ENCODE measurements around the gene LYAR. TPM values are rescaled to one million over a fixed set of nuclear protein-coding genes. Genes with fewer than 3 reads are reported as not detected.
A peak's percentile ranks its signal among the peaks of the same experiment; 100 is the strongest.

The LYAR gene
- total and polyA plus RNA-seq, 4 experiments from 2014 or later: 59.1 to 79.8 (median 70.5) TPM

DNA sequence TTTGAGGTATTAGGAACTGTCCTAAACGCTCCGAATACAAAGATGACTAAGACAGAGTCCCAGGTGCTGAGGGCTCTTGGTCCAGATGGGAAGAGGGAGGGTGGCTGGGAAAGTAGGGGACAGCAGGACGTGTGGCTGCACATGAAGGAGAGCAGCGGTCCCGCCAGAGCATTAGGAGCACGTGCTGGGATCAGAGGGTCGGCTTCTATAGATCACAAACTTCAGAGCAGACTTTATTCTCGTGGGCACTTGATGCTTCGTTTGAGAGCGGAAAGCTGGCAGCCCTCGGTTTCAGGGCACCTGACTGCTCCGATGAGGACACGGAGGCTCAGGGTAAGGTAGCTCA lies 26.2 kb upstream of the LYAR start:
- no peaks in the 10 kb centered on the region for H3K4me1 ChIP-seq (ENCODE audit: insufficient read depth, low read length)
- H3K27ac ChIP-seq (ENCODE audit: low read depth, low read length): no peak overlapping the region
- H3K4me3 Mint-ChIP-seq: no peak overlapping the region
- no peak for DNase-seq
- CTCF ChIA-PET (ENCODE audit: partially characterized antibody): interaction anchor here (0.6 kb wide), 1 partner anchor 27 kb away, joined by 3 read pairs; no protein-coding TSS in a partner anchor
- H3K27ac Mint-ChIP-seq: peak overlapping the region in 3 of 7 donors; percentile 20 to 50 (median 35)
- H3K27me3 Mint-ChIP-seq: no peaks in the 10 kb centered on the region
- H3K36me3 Mint-ChIP-seq: peaks cover 44 to 71% of the 10 kb centered on the region in 2 donors
- H3K9me3 Mint-ChIP-seq: no peaks in the 10 kb centered on the region
- POLR2A ChIA-PET (ENCODE audit: partially characterized antibody): no interaction called here
- H3K4me1 Mint-ChIP-seq: no peaks in the 10 kb centered on the region
- no peak overlapping the region for H3K4me3 ChIP-seq (ENCODE audit: low read length in 2 of 2)
- H3K36me3 ChIP-seq (ENCODE audit: insufficient read depth, low read length): peaks cover 36% of the 10 kb centered on the region
- intact Hi-C loops (cut with micrococcal nuclease): no loop called here
- no peaks in the 10 kb centered on the region for H3K27me3 ChIP-seq (ENCODE audit: insufficient read depth, low read length)
- no peaks in the 10 kb centered on the region for H3K9me3 ChIP-seq (ENCODE audit: control insufficient read depth in 1 of 2, low read length in 2 of 2)

DNA sequence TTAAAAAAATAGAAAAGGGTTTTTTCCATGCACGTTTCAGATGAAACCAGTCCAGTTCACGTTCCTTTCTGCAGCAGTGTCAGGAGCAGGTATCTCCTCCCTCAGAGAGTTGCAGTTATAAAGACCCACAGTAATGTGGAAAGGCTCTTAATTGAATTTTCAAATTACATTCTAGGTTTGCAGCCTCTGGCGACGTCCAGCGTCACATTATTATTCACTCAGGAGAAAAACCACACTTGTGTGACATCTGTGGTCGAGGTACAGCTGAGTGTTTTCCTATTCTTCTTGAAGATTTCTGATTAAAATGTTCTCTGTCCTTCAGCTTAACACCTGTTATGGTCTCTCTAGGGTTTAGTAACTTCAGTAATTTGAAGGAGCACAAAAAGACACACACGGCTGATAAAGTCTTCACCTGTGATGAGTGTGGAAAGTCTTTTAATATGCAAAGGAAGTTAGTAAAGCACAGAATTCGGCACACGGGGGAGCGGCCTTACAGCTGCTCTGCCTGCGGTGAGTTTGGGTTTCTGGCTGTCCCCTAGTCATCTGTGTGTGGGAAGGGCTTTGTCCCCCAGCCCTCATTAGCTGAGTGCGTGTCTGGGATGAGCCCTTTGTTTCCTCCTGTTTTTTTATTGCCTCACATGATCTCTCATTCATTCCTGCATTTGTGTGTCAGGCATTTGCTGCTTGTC lies 25.7 kb upstream of the LYAR start:
- H3K9me3 Mint-ChIP-seq: no peaks in the 10 kb centered on the region
- no peaks in the 10 kb centered on the region for H3K27me3 Mint-ChIP-seq
- no peaks in the 10 kb centered on the region for H3K9me3 ChIP-seq (ENCODE audit: control insufficient read depth in 1 of 2, low read length in 2 of 2)
- H3K4me1 ChIP-seq (ENCODE audit: insufficient read depth, low read length): no peaks in the 10 kb centered on the region
- no peak overlapping the region for H3K27ac ChIP-seq (ENCODE audit: low read depth, low read length)
- no peak overlapping the region for H3K4me3 ChIP-seq (ENCODE audit: low read length in 2 of 2)
- H3K4me3 Mint-ChIP-seq: no peak overlapping the region
- POLR2A ChIA-PET (ENCODE audit: partially characterized antibody): no interaction called here
- no peak for DNase-seq
- H3K4me1 Mint-ChIP-seq: no peaks in the 10 kb centered on the region
- intact Hi-C loops (cut with micrococcal nuclease): no loop called here
- CTCF ChIA-PET (ENCODE audit: partially characterized antibody): no interaction called here
- H3K36me3 ChIP-seq (ENCODE audit: insufficient read depth, low read length): peaks cover 30% of the 10 kb centered on the region
- H3K36me3 Mint-ChIP-seq: peaks cover 44 to 66% of the 10 kb centered on the region in 2 donors
- peak overlapping the region in 1 of 7 donors; percentile 8 for H3K27ac Mint-ChIP-seq
- H3K27me3 ChIP-seq (ENCODE audit: insufficient read depth, low read length): no peaks in the 10 kb centered on the region

DNA sequence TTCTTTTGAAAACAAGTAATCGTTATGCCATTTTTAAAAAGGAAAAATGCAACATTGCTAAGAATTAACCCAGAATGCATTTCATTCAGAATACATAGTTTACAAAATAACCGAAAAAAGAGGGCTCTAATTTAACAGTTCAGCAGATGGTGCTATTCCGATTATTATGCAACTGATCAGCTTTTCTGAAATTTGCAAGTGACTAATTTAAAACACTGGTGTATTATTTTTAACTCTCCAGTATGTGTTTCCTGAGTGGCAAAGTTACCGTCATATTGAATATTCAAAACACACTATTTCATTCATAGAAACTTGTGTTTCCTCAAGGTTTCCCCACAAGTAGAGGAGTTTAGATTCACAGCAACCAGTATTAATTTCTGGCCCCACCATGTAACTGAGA lies 21.2 kb upstream of the LYAR start:
- Mint-ChIP-seq H3K36me3 (peaks cover 42 to 59% of the 10 kb centered on the region in 2 donors), H3K9me3 (no peaks in the 10 kb centered on the region), H3K27me3 (no peaks in the 10 kb centered on the region), H3K4me3 (no peak overlapping the region), H3K4me1 (peaks cover 0 to 6% (median under 1%) of the 10 kb centered on the region in 4 donors), H3K27ac (no peak overlapping the region)
- no peak for DNase-seq
- Histone ChIP-seq H3K4me1 (ENCODE audit: insufficient read depth, low read length) (no peaks in the 10 kb centered on the region), H3K9me3 (ENCODE audit: control insufficient read depth in 1 of 2, low read length in 2 of 2) (no peaks in the 10 kb centered on the region), H3K4me3 (ENCODE audit: low read length in 2 of 2) (no peak overlapping the region), H3K36me3 (ENCODE audit: insufficient read depth, low read length) (peaks cover 25% of the 10 kb centered on the region), H3K27me3 (ENCODE audit: insufficient read depth, low read length) (no peaks in the 10 kb centered on the region), H3K27ac (ENCODE audit: low read depth, low read length) (no peak overlapping the region)
- ChIA-PET CTCF (ENCODE audit: partially characterized antibody) (no interaction called here), POLR2A (ENCODE audit: partially characterized antibody) (no interaction called here)
- intact Hi-C loops (cut with micrococcal nuclease): no loop called here

DNA sequence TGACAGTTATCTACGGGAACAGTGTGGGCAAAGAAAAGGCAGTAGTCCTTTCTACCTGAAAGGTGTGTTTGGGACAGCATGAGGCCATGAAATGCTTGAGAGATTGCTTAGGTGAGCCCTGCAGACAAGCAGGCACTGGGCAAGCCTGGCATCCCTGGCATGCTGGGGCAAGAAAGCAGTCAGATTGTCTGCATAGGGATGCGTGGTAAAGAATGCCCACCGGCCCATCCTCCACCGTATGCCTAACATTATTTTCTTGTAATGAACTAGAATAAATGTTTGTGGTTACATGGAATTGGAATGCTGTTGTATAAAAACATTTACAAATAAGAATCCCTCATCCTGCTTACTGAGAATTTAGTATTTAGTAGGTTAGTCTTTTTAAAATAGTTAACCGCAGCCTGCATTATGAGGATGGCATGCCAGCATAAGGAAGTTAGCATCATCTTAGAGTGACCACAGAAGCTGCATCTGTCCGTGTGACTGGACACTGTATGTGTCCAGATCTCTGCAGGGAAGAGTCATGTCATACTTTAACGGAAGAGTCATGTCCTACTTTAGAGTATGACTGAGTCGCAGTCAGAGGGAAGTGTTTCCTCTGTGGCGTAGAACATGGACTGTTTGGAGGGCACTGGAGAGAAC lies 19.0 kb upstream of the LYAR start:
- H3K27me3 ChIP-seq (ENCODE audit: insufficient read depth, low read length): no peaks in the 10 kb centered on the region
- H3K9me3 Mint-ChIP-seq: no peaks in the 10 kb centered on the region
- peaks cover 15% of the 10 kb centered on the region for H3K36me3 ChIP-seq (ENCODE audit: insufficient read depth, low read length)
- intact Hi-C loops (cut with micrococcal nuclease): no loop called here
- peaks cover 0 to 11% (median 6%) of the 10 kb centered on the region in 4 donors for H3K4me1 Mint-ChIP-seq
- POLR2A ChIA-PET (ENCODE audit: partially characterized antibody): interaction anchor here (1.2 kb wide), 1 partner anchor 19 kb away, joined by 3 read pairs; the partner anchor contains the start of genes LYAR and ZBTB49
- H3K4me3 Mint-ChIP-seq: no peak overlapping the region
- CTCF ChIA-PET (ENCODE audit: partially characterized antibody): interaction anchor here (1.7 kb wide), 1 partner anchor 49 kb away, joined by 5 read pairs; no protein-coding TSS in a partner anchor
- H3K9me3 ChIP-seq (ENCODE audit: control insufficient read depth in 1 of 2, low read length in 2 of 2): no peaks in the 10 kb centered on the region
- H3K4me1 ChIP-seq (ENCODE audit: insufficient read depth, low read length): no peaks in the 10 kb centered on the region
- peaks cover 37 to 53% of the 10 kb centered on the region in 2 donors for H3K36me3 Mint-ChIP-seq
- H3K27me3 Mint-ChIP-seq: no peaks in the 10 kb centered on the region
- H3K27ac ChIP-seq (ENCODE audit: low read depth, low read length): no peak overlapping the region
- no peak for DNase-seq
- peak overlapping the region in 1 of 7 donors; percentile 37 for H3K27ac Mint-ChIP-seq
- H3K4me3 ChIP-seq (ENCODE audit: low read length in 2 of 2): no peak overlapping the region

DNA sequence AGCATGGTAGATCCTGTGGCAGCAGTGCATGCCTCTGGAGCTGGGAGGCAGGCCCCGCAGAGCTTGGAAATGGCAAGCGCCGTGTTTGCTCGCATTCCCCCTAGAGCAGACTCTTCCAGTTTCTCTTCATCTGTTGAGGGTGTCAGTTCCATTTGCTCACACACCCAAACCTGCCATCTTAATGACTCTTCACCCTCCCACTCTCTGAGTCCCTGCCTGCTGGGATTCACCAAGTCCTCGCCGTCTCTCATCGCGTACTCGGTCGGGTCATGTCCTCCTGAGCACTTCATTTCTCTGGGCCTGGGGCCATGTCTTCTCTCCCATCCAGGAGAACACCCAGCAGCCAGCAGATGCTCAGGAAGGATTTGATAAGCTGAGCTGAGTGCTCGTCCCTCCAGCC lies 17.0 kb upstream of the LYAR start:
- H3K36me3 Mint-ChIP-seq: peaks cover 37 to 54% of the 10 kb centered on the region in 2 donors
- Histone ChIP-seq H3K9me3 (ENCODE audit: control insufficient read depth in 1 of 2, low read length in 2 of 2) (no peaks in the 10 kb centered on the region), H3K27ac (ENCODE audit: low read depth, low read length) (no peak overlapping the region), H3K27me3 (ENCODE audit: insufficient read depth, low read length) (no peaks in the 10 kb centered on the region), H3K4me3 (ENCODE audit: low read length in 2 of 2) (no peak overlapping the region), H3K36me3 (ENCODE audit: insufficient read depth, low read length) (peaks cover 24% of the 10 kb centered on the region), H3K4me1 (ENCODE audit: insufficient read depth, low read length) (no peaks in the 10 kb centered on the region)
- no peaks in the 10 kb centered on the region for H3K27me3 Mint-ChIP-seq
- DNase-seq: no peak
- H3K9me3 Mint-ChIP-seq: no peaks in the 10 kb centered on the region
- ChIA-PET POLR2A (ENCODE audit: partially characterized antibody) (no interaction called here), CTCF (ENCODE audit: partially characterized antibody) (interaction anchor here (1.7 kb wide), 1 partner anchor 47 kb away, joined by 5 read pairs; no protein-coding TSS in a partner anchor)
- H3K4me1 Mint-ChIP-seq: peaks cover 0 to 13% (median 9%) of the 10 kb centered on the region in 4 donors
- H3K4me3 Mint-ChIP-seq: no peak overlapping the region
- intact Hi-C loops (cut with micrococcal nuclease): no loop called here
- H3K27ac Mint-ChIP-seq: peak overlapping the region in 1 of 7 donors; percentile 22

DNA sequence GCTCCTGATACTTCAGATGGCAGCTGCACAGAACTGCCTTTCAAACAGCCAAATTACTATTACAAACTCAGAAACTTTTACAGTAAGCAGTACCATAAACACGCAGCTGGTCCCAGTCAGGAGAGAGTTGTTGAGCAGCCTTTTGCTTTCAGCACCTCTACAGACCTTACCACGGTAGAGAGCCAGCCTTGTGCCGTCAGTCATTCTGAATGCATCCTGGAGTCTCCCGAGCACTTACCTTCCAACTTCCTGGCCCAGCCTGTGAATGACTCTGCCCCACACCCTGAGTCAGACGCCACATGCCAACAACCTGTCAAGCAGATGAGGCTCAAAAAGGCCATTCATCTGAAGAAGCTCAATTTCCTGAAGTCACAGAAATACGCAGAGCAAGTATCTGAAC lies 12.5 kb upstream of the LYAR start:
- Histone ChIP-seq H3K27me3 (ENCODE audit: insufficient read depth, low read length) (no peaks in the 10 kb centered on the region), H3K9me3 (ENCODE audit: control insufficient read depth in 1 of 2, low read length in 2 of 2) (no peaks in the 10 kb centered on the region), H3K27ac (ENCODE audit: low read depth, low read length) (no peak overlapping the region), H3K36me3 (ENCODE audit: insufficient read depth, low read length) (peaks cover 31% of the 10 kb centered on the region), H3K4me1 (ENCODE audit: insufficient read depth, low read length) (no peaks in the 10 kb centered on the region), H3K4me3 (ENCODE audit: low read length in 2 of 2) (no peak overlapping the region)
- DNase-seq: no peak
- POLR2A ChIA-PET (ENCODE audit: partially characterized antibody): no interaction called here
- H3K9me3 Mint-ChIP-seq: no peaks in the 10 kb centered on the region
- peak overlapping the region in 1 of 7 donors; percentile 60 for H3K27ac Mint-ChIP-seq
- CTCF ChIA-PET (ENCODE audit: partially characterized antibody): interaction anchor here (1.0 to 2.1 kb wide), 3 partner anchors 11 to 50 kb away, joined by 4 to 5 read pairs (median 4); no protein-coding TSS in a partner anchor
- intact Hi-C loops (cut with micrococcal nuclease): no loop called here
- peaks cover 35 to 60% of the 10 kb centered on the region in 2 donors for H3K36me3 Mint-ChIP-seq
- H3K4me3 Mint-ChIP-seq: no peak overlapping the region
- H3K4me1 Mint-ChIP-seq: peaks cover 11 to 28% (median 16%) of the 10 kb centered on the region in 4 donors
- no peaks in the 10 kb centered on the region for H3K27me3 Mint-ChIP-seq

DNA sequence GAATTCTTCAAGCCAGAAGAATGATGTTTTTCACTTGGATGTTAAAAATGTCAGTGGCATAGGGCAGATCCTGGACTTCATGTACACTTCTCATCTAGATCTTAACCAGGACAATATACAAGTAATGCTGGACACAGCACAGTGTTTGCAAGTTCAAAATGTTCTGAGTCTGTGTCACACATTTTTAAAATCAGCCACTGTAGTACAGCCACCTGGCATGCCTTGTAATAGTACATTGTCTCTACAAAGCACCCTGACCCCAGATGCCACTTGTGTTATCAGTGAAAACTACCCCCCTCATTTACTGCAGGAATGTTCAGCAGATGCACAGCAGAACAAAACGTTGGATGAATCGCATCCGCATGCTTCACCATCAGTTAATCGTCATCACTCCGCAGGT lies 12.0 kb upstream of the LYAR start:
- intact Hi-C loops (cut with micrococcal nuclease): no loop called here
- POLR2A ChIA-PET (ENCODE audit: partially characterized antibody): no interaction called here
- Histone ChIP-seq H3K27ac (ENCODE audit: low read depth, low read length) (no peak overlapping the region), H3K4me3 (ENCODE audit: low read length in 2 of 2) (no peak overlapping the region), H3K27me3 (ENCODE audit: insufficient read depth, low read length) (no peaks in the 10 kb centered on the region), H3K4me1 (ENCODE audit: insufficient read depth, low read length) (no peaks in the 10 kb centered on the region), H3K9me3 (ENCODE audit: control insufficient read depth in 1 of 2, low read length in 2 of 2) (no peaks in the 10 kb centered on the region), H3K36me3 (ENCODE audit: insufficient read depth, low read length) (peaks cover 31% of the 10 kb centered on the region)
- Mint-ChIP-seq H3K4me1 (peaks cover 13 to 28% (median 17%) of the 10 kb centered on the region in 4 donors), H3K27me3 (no peaks in the 10 kb centered on the region), H3K4me3 (no peak overlapping the region), H3K27ac (peak overlapping the region in 1 of 7 donors; percentile 51), H3K36me3 (peaks cover 31 to 56% of the 10 kb centered on the region in 2 donors), H3K9me3 (no peaks in the 10 kb centered on the region)
- no peak for DNase-seq
- CTCF ChIA-PET (ENCODE audit: partially characterized antibody): interaction anchor here (1.0 to 2.1 kb wide), 2 partner anchors 43 to 50 kb away, joined by 4 to 5 read pairs; no protein-coding TSS in a partner anchor

Data from CD4-positive, alpha-beta memory T cell (primary cell).